HCT116 (cell line): ENCODE data around the gene STX1B. TPM values are rescaled to one million over a fixed set of nuclear protein-coding genes. Genes with fewer than 3 reads are reported as not detected.

Source experiments
- ATAC-seq: fragments of 200-7000 bp; cut with Tn5 transposase; 2 replicates; pipeline ENCODE4 v1.9.1; 2020; ENCODE audit warnings: mild to moderate bottlenecking, moderate library complexity
- BruUV-seq: library from RNA; stranded (reverse); fragments of 400-500 nt; replicated peaks from 2 replicates; lab custom pipeline; 2021; lab: Mats Ljungman, UMichigan
- CTCF ChIA-PET: fragments of 300-600 bp; sonication (Branson Sonifier 250); formaldehyde crosslinking; loops from one replicate; lab custom pipeline; 2021; ENCODE audit warnings: antibody characterized with exemption; lab: Charles Lee
- POLR2A ChIA-PET: fragments of 300-600, 350-600 bp; sonication (Branson Sonifier 250); formaldehyde crosslinking; loops from one replicate; lab custom pipeline; 2021; ENCODE audit warnings: antibody characterized with exemption; lab: Charles Lee
- RAD21 ChIA-PET, 2 experiments: fragments of 300-600 bp; sonication (Branson Sonifier 250); formaldehyde crosslinking; loops; one replicate each; lab custom pipeline; 2023; ENCODE audit warnings: low total read pairs in 2 of 2; ENCODE audit not compliant: uncharacterized antibody in 2 of 2, unreplicated experiment in 2 of 2, low non-redundant PET in 1 of 2; lab: Charles Lee
- DNase-seq: peaks from one replicate; pipeline ENCODE4 v3.0.0-alpha.2; 2010; ENCODE audit warnings: low read depth, low spot score
- H2AFZ ChIP-seq: fragments of 200-600 bp; shearing (Covaris generic), sonication (generic); 2 replicates; pipeline ENCODE4 v1.6.1; 2017; ENCODE audit warnings: low read depth, mixed run types, mixed read lengths, antibody characterized with exemption, low read length; ENCODE audit not compliant: poor library complexity, severe bottlenecking
- H3K27ac ChIP-seq: 2 replicates; pipeline ENCODE4 v1.5.1; 2012; ENCODE audit warnings: low read depth, low read length
- H3K27me3 ChIP-seq: fragments of 200-600 bp; sonication (generic); 2 replicates; pipeline ENCODE4 v1.6.1; 2016; ENCODE audit warnings: mixed run types, low read length, mixed read lengths; ENCODE audit not compliant: insufficient read depth
- H3K36me3 ChIP-seq, 2 experiments: fragments of 200-500 bp in 1 of 2; fragments of 200-600 bp in 1 of 2; sonication (Bioruptor generic) in 1 of 2; sonication (generic) in 1 of 2; 2 replicates each; pipeline versions ENCODE4 v1.5.1 to v1.6.1; 2014 to 2016; ENCODE audit warnings: low read length in 2 of 2, inconsistent platforms in 1 of 2, mixed read lengths in 1 of 2, mixed run types in 1 of 2; ENCODE audit not compliant: insufficient read depth in 2 of 2, control insufficient read depth in 1 of 2
- H3K4me1 ChIP-seq, 2 experiments: fragments of 200-600 bp in 1 of 2; sonication (generic) in 1 of 2; 2 replicates each; pipeline versions ENCODE4 v1.5.1 to v1.6.1; 2012 to 2017; ENCODE audit warnings: low read length in 2 of 2, inconsistent platforms in 1 of 2, mild to moderate bottlenecking in 1 of 2, mixed read lengths in 1 of 2, mixed run types in 1 of 2, moderate library complexity in 1 of 2; ENCODE audit not compliant: insufficient read depth in 2 of 2, control insufficient read depth in 1 of 2
- H3K4me2 ChIP-seq: fragments of 200-600 bp; sonication (generic); 2 replicates; pipeline ENCODE4 v1.6.1; 2017; ENCODE audit warnings: mixed run types, low read length, mixed read lengths
- H3K4me3 ChIP-seq, 2 experiments: fragments of 200-600 bp in 1 of 2; sonication (generic) in 1 of 2; replicated peaks in 1 of 2; 2 replicates each; pipeline ENCODE4 v1.5.1; 2011 to 2016; ENCODE audit warnings: low read length in 2 of 2, control low read depth in 1 of 2, low read depth in 1 of 2, mild to moderate bottlenecking in 1 of 2, mixed read lengths in 1 of 2, mixed run types in 1 of 2
- H3K79me2 ChIP-seq: fragments of 200-600 bp; sonication (generic); 2 replicates; pipeline ENCODE4 v1.6.1; 2017; ENCODE audit warnings: mild to moderate bottlenecking, mixed run types, low read length, moderate library complexity, mixed read lengths; ENCODE audit not compliant: insufficient read depth
- H3K9ac ChIP-seq: fragments of 200-600 bp; sonication (generic); 2 replicates; pipeline ENCODE4 v1.6.1; 2016; ENCODE audit warnings: low read length, mixed read lengths
- H3K9me2 ChIP-seq: fragments of 200-600 bp; sonication (generic), shearing (Covaris generic); 2 replicates; pipeline ENCODE4 v1.6.1; 2017; ENCODE audit warnings: mixed run types, mild to moderate bottlenecking, moderate library complexity; ENCODE audit not compliant: insufficient read depth
- H3K9me3 ChIP-seq, 2 experiments: fragments of 200-500 bp in 1 of 2; fragments of 200-600 bp in 1 of 2; sonication (Bioruptor generic) in 1 of 2; sonication (generic) in 1 of 2; 2 replicates each; pipeline ENCODE4 v1.6.1; 2014 to 2017; ENCODE audit warnings: low read length in 2 of 2, mixed read lengths in 2 of 2, inconsistent platforms in 1 of 2, low read depth in 1 of 2, mild to moderate bottlenecking in 1 of 2, mixed run types in 1 of 2, moderate library complexity in 1 of 2; ENCODE audit not compliant: control insufficient read depth in 1 of 2, insufficient read depth in 1 of 2
- H4K20me1 ChIP-seq: fragments of 200-600 bp; sonication (generic), shearing (Covaris generic); 2 replicates; pipeline ENCODE4 v1.6.1; 2017; ENCODE audit warnings: mixed run types, mild to moderate bottlenecking, moderate library complexity; ENCODE audit not compliant: insufficient read depth
- CBX3 ChIP-seq: IDR thresholded peaks from 2 replicates; pipeline ENCODE4 v1.6.1; 2012; ENCODE audit warnings: low read depth
- CEBPB ChIP-seq: IDR thresholded peaks from 2 replicates; pipeline ENCODE4 v1.6.1; 2012; ENCODE audit warnings: low read depth
- ELF1 ChIP-seq: IDR thresholded peaks from 2 replicates; pipeline ENCODE4 v1.6.1; 2012; ENCODE audit warnings: low read depth, borderline replicate concordance
- EZH2phosphoT487 ChIP-seq: fragments of 200-600 bp; IDR thresholded peaks from 2 replicates; pipeline ENCODE4 v1.6.1; 2018; ENCODE audit warnings: antibody characterized with exemption, borderline replicate concordance
- JUND ChIP-seq: IDR thresholded peaks from 2 replicates; pipeline ENCODE4 v1.6.1; 2012
- POLR2A ChIP-seq: IDR thresholded peaks from 2 replicates; pipeline ENCODE4 v1.7.0; 2011; ENCODE audit warnings: borderline replicate concordance; ENCODE audit not compliant: insufficient read depth, insufficient read length; ENCODE audit errors: extremely low read depth
- POLR2AphosphoS5 ChIP-seq: IDR thresholded peaks from 2 replicates; pipeline ENCODE4 v1.6.1; 2011; ENCODE audit warnings: mild to moderate bottlenecking, low read depth, low read length, moderate library complexity
- RAD21 ChIP-seq: IDR thresholded peaks from 2 replicates; pipeline ENCODE4 v1.6.1; 2012; ENCODE audit warnings: low read depth, mild to moderate bottlenecking
- SIN3A ChIP-seq: IDR thresholded peaks from 2 replicates; pipeline ENCODE4 v1.6.1; 2012; ENCODE audit warnings: low read depth
- SP1 ChIP-seq: IDR thresholded peaks from 2 replicates; pipeline ENCODE4 v1.6.1; 2012; ENCODE audit warnings: low read depth
- ZNF274 ChIP-seq: fragments of 200-500 bp; sonication (Bioruptor generic); IDR thresholded peaks from 2 replicates; pipeline ENCODE4 v1.6.1; 2014; ENCODE audit warnings: mild to moderate bottlenecking, low read depth, low read length, inconsistent platforms
- intact Hi-C: fragments of 100-400 bp; cut with micrococcal nuclease; formaldehyde crosslinking; loops from 2 replicates; pipeline ENCODE4 v1.10.0; 2022
- total RNA-seq: library from RNA; stranded (reverse); gene quantifications from one replicate; pipeline ENCODE4 v1.2.1, GENCODE V29; 2021; ENCODE audit not compliant: unreplicated experiment
- TF ChIP-seq, protein P1 (sequence below): IDR thresholded peaks from 2 replicates; pipeline ENCODE4 v1.6.1; 2012
- TF ChIP-seq, protein P2 (sequence below), 3 experiments: fragments of 200-600 bp in 1 of 3; sonication (generic) in 1 of 3; IDR thresholded peaks in 2 of 3; conservative IDR thresholded peaks in 1 of 3; 2 replicates each; pipeline ENCODE4 v1.5.1; 2012 to 2017; ENCODE audit warnings: low read depth in 2 of 3, low read length in 2 of 3, antibody characterized with exemption in 1 of 3, borderline replicate concordance in 1 of 3, control low read depth in 1 of 3, mild to moderate bottlenecking in 1 of 3, mixed read lengths in 1 of 3, mixed run types in 1 of 3, moderate library complexity in 1 of 3; ENCODE audit not compliant: insufficient read depth in 1 of 3
- TF ChIP-seq, protein P3 (sequence below): IDR thresholded peaks from 2 replicates; pipeline ENCODE4 v1.6.1; 2011; ENCODE audit warnings: mild to moderate bottlenecking, low read length, moderate library complexity; ENCODE audit not compliant: insufficient replicate concordance; ENCODE audit errors: extremely low read depth

The STX1B gene
- total RNA-seq, 1 experiment from 2014 or later: 1.6 TPM

DNA sequence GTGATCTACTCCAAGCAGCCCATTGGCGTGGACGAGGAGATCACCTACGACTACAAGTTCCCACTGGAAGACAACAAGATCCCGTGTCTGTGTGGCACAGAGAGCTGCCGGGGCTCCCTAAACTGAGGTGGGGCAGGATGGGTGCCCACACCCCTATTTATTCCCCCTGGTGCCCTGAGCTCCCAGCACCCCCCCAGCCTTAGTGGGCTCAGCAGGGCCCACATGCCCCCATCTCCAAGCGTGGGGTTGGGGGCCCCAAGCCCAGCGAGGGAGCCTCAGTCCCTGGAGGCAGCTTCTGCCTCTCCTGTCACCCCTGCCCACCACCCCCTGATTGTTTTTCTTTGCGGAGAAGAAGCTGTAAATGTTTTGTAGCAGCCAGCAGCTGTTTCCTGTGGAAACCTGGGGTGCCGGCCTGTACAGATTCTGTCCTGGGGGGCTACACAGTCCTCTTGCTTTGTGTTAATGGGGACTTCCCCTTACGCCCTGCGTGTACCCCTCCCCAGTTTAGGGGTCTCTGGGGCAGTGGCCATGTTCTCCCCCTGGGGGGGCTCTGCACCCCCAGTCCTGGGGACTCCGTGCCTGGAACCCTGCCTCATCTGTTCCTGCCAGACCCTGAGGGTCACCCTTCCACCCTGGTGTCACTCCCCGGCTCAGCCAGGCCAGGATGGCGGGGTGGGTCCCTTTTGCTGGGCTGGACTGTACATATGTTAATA is 26.4 kb downstream of the STX1B start:
- Histone ChIP-seq H3K9me3 (no peaks in the 10 kb centered on the region), H3K36me3 (peaks cover 0 to 5% of the 10 kb centered on the region in 2 experiments; a peak in 3 of 4 replicates), H3K4me3 (no peak overlapping the region), H2AFZ (no peak overlapping the region), H3K27me3 (no peaks in the 10 kb centered on the region), H3K9ac (no peak overlapping the region), H3K9me2 (no peaks in the 10 kb centered on the region)
- POLR2A ChIA-PET: interaction anchor here (1.0 to 1.8 kb wide), 3 partner anchors 90 to 196 kb away, joined by 3 to 6 read pairs (median 4); partner anchors contain the start of genes FUS, ZNF646 and ZNF668
- no peak for DNase-seq
- RAD21 ChIA-PET: interaction anchor here (1.0 to 1.8 kb wide), 3 partner anchors 158 to 349 kb away, joined by 3 to 7 read pairs (median 3); no protein-coding TSS in a partner anchor
- TF ChIP-seq JUND: no peak
- no peak for TF ChIP-seq CEBPB
- TF ChIP-seq, all 23 proteins: peak for 0
- Histone ChIP-seq H3K79me2 (no peaks in the 10 kb centered on the region), H4K20me1 (no peaks in the 10 kb centered on the region), H3K4me2 (no peak overlapping the region), H3K27ac (no peak overlapping the region), H3K4me1 (peaks cover 0 to 14% of the 10 kb centered on the region in 2 experiments; a peak in 3 of 4 replicates)
- CTCF ChIA-PET: interaction anchor here (1.0 to 4.0 kb wide), 22 partner anchors 9 to 885 kb away, joined by 3 to 29 read pairs (median 6); partner anchors contain the start of genes ARMC5, KAT8, STX4 and VKORC1
- no TSS peak for BruUV-seq
- ATAC-seq: no peak
- intact Hi-C loops: loop anchor here (2.0 to 10.0 kb wide), 3 partner anchors 33 to 711 kb away; no protein-coding TSS in a partner anchor

DNA sequence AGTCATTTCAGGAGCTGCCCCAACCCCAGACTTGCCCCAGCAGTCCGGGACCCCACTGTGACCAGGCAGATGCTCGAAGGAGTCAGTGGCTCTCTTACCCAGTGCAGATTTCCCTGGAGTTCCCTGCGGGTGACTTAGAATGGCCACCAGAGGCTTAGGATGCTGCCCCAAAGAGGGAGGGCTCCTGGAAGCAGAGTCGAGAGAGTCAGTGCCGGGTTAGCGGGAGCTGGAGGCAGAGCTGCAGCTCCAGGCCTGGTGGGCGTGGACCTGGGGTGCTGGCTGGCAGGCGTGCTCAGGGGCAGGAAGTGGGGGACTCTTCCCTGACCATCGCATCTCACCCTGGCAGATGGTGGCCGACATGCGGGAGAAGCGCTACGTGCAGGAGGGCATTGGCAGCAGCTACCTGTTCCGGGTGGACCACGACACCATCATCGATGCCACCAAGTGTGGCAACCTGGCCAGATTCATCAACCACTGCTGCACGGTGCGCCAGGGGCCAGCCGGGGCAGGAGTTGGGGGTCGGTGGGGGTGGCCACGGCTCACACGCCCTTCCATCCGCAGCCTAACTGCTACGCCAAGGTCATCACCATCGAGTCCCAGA is 27.0 kb downstream of the STX1B start:
- peaks cover 0 to 9% of the 10 kb centered on the region in 2 experiments; a peak in 3 of 4 replicates for H3K36me3 ChIP-seq
- ChIA-PET POLR2A (no interaction called here), CTCF (interaction anchor here (1.6 to 4.0 kb wide), 2 partner anchors 350 to 459 kb away, joined by 5 to 12 read pairs; partner anchors contain the start of gene ZNF843), RAD21 (no interaction called here)
- no peak overlapping the region for H3K27ac ChIP-seq
- H3K4me1 ChIP-seq: peaks cover 0 to 14% of the 10 kb centered on the region in 2 experiments; a peak in 3 of 4 replicates
- no peaks in the 10 kb centered on the region for H4K20me1 ChIP-seq
- no peak overlapping the region for H2AFZ ChIP-seq
- no peak overlapping the region for H3K9ac ChIP-seq
- no peak overlapping the region for H3K4me2 ChIP-seq
- DNase-seq (no peak), ATAC-seq (no peak)
- no peaks in the 10 kb centered on the region for H3K9me2 ChIP-seq
- intact Hi-C loops: loop anchor here (10.0 kb wide), 1 partner anchor 711 kb away; no protein-coding TSS in a partner anchor
- no peaks in the 10 kb centered on the region for H3K9me3 ChIP-seq
- no TSS peak for BruUV-seq
- H3K27me3 ChIP-seq: no peaks in the 10 kb centered on the region
- no peaks in the 10 kb centered on the region; the same call in 1 of the 2 replicates for H3K79me2 ChIP-seq
- no peak overlapping the region for H3K4me3 ChIP-seq
- TF ChIP-seq ZNF274: no peak
- no peak for TF ChIP-seq RAD21
- TF ChIP-seq SIN3A: no peak
- TF ChIP-seq SP1: no peak
- no peak for TF ChIP-seq EZH2phosphoT487
- TF ChIP-seq, protein P1, sequence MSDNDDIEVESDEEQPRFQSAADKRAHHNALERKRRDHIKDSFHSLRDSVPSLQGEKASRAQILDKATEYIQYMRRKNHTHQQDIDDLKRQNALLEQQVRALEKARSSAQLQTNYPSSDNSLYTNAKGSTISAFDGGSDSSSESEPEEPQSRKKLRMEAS: no peak
- no peak for TF ChIP-seq POLR2AphosphoS5
- TF ChIP-seq, protein P2, sequence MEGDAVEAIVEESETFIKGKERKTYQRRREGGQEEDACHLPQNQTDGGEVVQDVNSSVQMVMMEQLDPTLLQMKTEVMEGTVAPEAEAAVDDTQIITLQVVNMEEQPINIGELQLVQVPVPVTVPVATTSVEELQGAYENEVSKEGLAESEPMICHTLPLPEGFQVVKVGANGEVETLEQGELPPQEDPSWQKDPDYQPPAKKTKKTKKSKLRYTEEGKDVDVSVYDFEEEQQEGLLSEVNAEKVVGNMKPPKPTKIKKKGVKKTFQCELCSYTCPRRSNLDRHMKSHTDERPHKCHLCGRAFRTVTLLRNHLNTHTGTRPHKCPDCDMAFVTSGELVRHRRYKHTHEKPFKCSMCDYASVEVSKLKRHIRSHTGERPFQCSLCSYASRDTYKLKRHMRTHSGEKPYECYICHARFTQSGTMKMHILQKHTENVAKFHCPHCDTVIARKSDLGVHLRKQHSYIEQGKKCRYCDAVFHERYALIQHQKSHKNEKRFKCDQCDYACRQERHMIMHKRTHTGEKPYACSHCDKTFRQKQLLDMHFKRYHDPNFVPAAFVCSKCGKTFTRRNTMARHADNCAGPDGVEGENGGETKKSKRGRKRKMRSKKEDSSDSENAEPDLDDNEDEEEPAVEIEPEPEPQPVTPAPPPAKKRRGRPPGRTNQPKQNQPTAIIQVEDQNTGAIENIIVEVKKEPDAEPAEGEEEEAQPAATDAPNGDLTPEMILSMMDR (IDR thresholded peaks at IDR 0.05 in 2 of 3, conservative IDR thresholded peaks at IDR 0.05 in 1 of 3; ENCODE audit: borderline replicate concordance in 1 of 3, insufficient read depth in 1 of 3, low read depth in 2 of 3, low read length in 2 of 3): no peak
- TF ChIP-seq POLR2A: no peak
- TF ChIP-seq, protein P3, sequence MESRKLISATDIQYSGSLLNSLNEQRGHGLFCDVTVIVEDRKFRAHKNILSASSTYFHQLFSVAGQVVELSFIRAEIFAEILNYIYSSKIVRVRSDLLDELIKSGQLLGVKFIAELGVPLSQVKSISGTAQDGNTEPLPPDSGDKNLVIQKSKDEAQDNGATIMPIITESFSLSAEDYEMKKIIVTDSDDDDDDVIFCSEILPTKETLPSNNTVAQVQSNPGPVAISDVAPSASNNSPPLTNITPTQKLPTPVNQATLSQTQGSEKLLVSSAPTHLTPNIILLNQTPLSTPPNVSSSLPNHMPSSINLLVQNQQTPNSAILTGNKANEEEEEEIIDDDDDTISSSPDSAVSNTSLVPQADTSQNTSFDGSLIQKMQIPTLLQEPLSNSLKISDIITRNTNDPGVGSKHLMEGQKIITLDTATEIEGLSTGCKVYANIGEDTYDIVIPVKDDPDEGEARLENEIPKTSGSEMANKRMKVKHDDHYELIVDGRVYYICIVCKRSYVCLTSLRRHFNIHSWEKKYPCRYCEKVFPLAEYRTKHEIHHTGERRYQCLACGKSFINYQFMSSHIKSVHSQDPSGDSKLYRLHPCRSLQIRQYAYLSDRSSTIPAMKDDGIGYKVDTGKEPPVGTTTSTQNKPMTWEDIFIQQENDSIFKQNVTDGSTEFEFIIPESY: no peak
- no peak for TF ChIP-seq ELF1
- TF ChIP-seq CBX3: no peak
- no peak for TF ChIP-seq JUND
